ENCODE results near the gene ZNF33A. TPM values are rescaled to one million over a fixed set of nuclear protein-coding genes. Genes with fewer than 3 reads are reported as not detected.
"Not testable (repeated sequence)": the region's sequence is repeated elsewhere in the genome, so short reads cannot be mapped to it uniquely, and the experiment has no call there.

The ZNF33A gene
- total RNA-seq, 4 donors from 2014 or later = 24.7 to 50.6 (median 32.2) TPM

- Histone ChIP-seq H3K36me3 (no peaks in the 10 kb centered on the region), H3K9me3 (peaks cover 0 to 10% (median 0%) of the 10 kb centered on the region in 3 donors), H3K27ac (no peak overlapping the region), H3K4me3 (no peak overlapping the region), H3K4me1 (no peaks in the 10 kb centered on the region), H3K27me3 (peaks cover 4% of the 10 kb centered on the region)
- no peak for ATAC-seq
- TF ChIP-seq POLR2AphosphoS5 (IDR thresholded peaks at IDR 0.05) (no peak), EP300 (IDR thresholded peaks at IDR 0.05) (no peak), POLR2A (IDR thresholded peaks at IDR 0.05) (no peak), CTCF (IDR thresholded peaks at IDR 0.05) (no peak)
- WGBS, 2 donors (ENCODE audit: low coverage in 1 of 2) = 89 to 90% methylated on average over 6 of the region's 8 CpGs
Measured at GRCh38 chr10:38070501-38070900, 60.0 kb downstream of the ZNF33A start.

GRCh38 chr10:38072552-38072951 lies 62.1 kb downstream of the ZNF33A start:
- no peaks in the 10 kb centered on the region for H3K4me1 ChIP-seq
- no peak overlapping the region for H3K27ac ChIP-seq
- ATAC-seq = no peak
- no peaks in the 10 kb centered on the region for H3K36me3 ChIP-seq
- no peak for TF ChIP-seq POLR2A (IDR thresholded peaks at IDR 0.05)
- no peak for TF ChIP-seq EP300 (IDR thresholded peaks at IDR 0.05)
- no peak for TF ChIP-seq CTCF (IDR thresholded peaks at IDR 0.05)
- TF ChIP-seq POLR2AphosphoS5 (IDR thresholded peaks at IDR 0.05) = no peak
- H3K4me3 ChIP-seq = no peak overlapping the region
- no peaks in the 10 kb centered on the region for H3K9me3 ChIP-seq
- H3K27me3 ChIP-seq = peaks cover 4% of the 10 kb centered on the region

GRCh38 chr10:38076687-38077086 lies 66.2 kb downstream of the ZNF33A start:
- no peaks in the 10 kb centered on the region for H3K36me3 ChIP-seq
- H3K9me3 ChIP-seq = no peaks in the 10 kb centered on the region
- 50% methylated on average over 1 of the region's 2 CpGs for WGBS, 2 donors (ENCODE audit: low coverage in 1 of 2)
- H3K4me3 ChIP-seq = no peak overlapping the region
- peaks cover 6% of the 10 kb centered on the region for H3K27me3 ChIP-seq
- H3K4me1 ChIP-seq = no peaks in the 10 kb centered on the region
- no peak for ATAC-seq
- no peak for TF ChIP-seq POLR2A (IDR thresholded peaks at IDR 0.05)
- TF ChIP-seq CTCF (IDR thresholded peaks at IDR 0.05) = no peak
- no peak for TF ChIP-seq EP300 (IDR thresholded peaks at IDR 0.05)
- TF ChIP-seq POLR2AphosphoS5 (IDR thresholded peaks at IDR 0.05) = no peak
- H3K27ac ChIP-seq = no peak overlapping the region

GRCh38 chr10:38093318-38093717 lies 82.8 kb downstream of the ZNF33A start:
- H3K27me3 ChIP-seq, ATAC-seq, H3K9me3 ChIP-seq: not testable (repeated sequence)
- Histone ChIP-seq H3K36me3 (peaks cover 0 to 28% of the 10 kb centered on the region in 2 donors), H3K27ac (peak overlapping the region in 3 of 4 donors; percentile 90 to 93 (median 92)), H3K4me1 (peaks cover 0 to 20% (median 4%) of the 10 kb centered on the region in 3 donors), H3K4me3 (peak overlapping the region in 1 of 2 donors; percentile 91)
- WGBS, 2 donors (ENCODE audit: low coverage in 1 of 2) = 92 to 93% methylated on average over 13 of the region's 15 CpGs

- Histone ChIP-seq H3K9me3 (no peaks in the 10 kb centered on the region), H3K4me1 (peaks cover 0 to 20% (median 4%) of the 10 kb centered on the region in 3 donors), H3K27ac (peak overlapping the region in 3 of 4 donors; percentile 90 to 93 (median 92)), H3K27me3 (no peaks in the 10 kb centered on the region), H3K4me3 (peak overlapping the region; percentile 79 to 91), H3K36me3 (peaks cover 0 to 33% of the 10 kb centered on the region in 2 donors)
- peak; percentile 27 for ATAC-seq
- no peak for TF ChIP-seq EP300 (IDR thresholded peaks at IDR 0.05)
- peak in 1 of 4 experiments; percentile 27 for TF ChIP-seq CTCF (IDR thresholded peaks at IDR 0.05)
- TF ChIP-seq POLR2A (IDR thresholded peaks at IDR 0.05) = no peak
- WGBS, 2 donors (ENCODE audit: low coverage in 1 of 2) = 6 to 34% methylated on average over 4 to 16 of the region's 16 CpGs
Measured at GRCh38 chr10:38093816-38094157, 83.3 kb downstream of the ZNF33A start.
